GM18907 (cell line): ENCODE results near the gene EIF2S2.

Experiments
- ATAC-seq: cut with Tn5 transposase; IDR thresholded peaks from one replicate; pipeline ENCODE4 v1.9.1; 2021; ENCODE audit warnings: mild to moderate bottlenecking, moderate library complexity; ENCODE audit not compliant: unreplicated experiment

Gene EIF2S2

GRCh38 chr20:34122274-34122980, 10.4 kb upstream of the EIF2S2 start:
- no peak for ATAC-seq

- no peak for ATAC-seq
Observed at GRCh38 chr20:34120213-34120612, 8.2 kb upstream of the EIF2S2 start.

GRCh38 chr20:34115232-34115631, 3.2 kb upstream of the EIF2S2 start:
- ATAC-seq: no peak

GRCh38 chr20:34114809-34115208, 2.8 kb upstream of the EIF2S2 start:
- ATAC-seq: no peak

- peak; percentile 4 for ATAC-seq
Observed at GRCh38 chr20:34112600-34113101, 608 bp upstream of the EIF2S2 start.

- no peak for ATAC-seq
Observed at GRCh38 chr20:34110745-34111641, 1.1 kb downstream of the EIF2S2 start.

GRCh38 chr20:34110025-34110744, 1.9 kb downstream of the EIF2S2 start:
- no peak for ATAC-seq

GRCh38 chr20:34109442-34109841, 2.6 kb downstream of the EIF2S2 start:
- no peak for ATAC-seq

- no peak for ATAC-seq
Observed at GRCh38 chr20:34108616-34109174, 3.3 kb downstream of the EIF2S2 start.

GRCh38 chr20:34105978-34106675, 5.9 kb downstream of the EIF2S2 start:
- ATAC-seq: no peak

- ATAC-seq: no peak
Observed at GRCh38 chr20:34104059-34104458, 8.0 kb downstream of the EIF2S2 start.

- no peak for ATAC-seq
Observed at GRCh38 chr20:34102342-34102741, 9.7 kb downstream of the EIF2S2 start.

GRCh38 chr20:34100576-34100975, 11.5 kb downstream of the EIF2S2 start:
- no peak for ATAC-seq

- ATAC-seq: no peak
Observed at GRCh38 chr20:34099675-34100074, 12.4 kb downstream of the EIF2S2 start.

GRCh38 chr20:34098570-34098969, 13.5 kb downstream of the EIF2S2 start:
- ATAC-seq: no peak

GRCh38 chr20:34096699-34097444, 15.2 kb downstream of the EIF2S2 start:
- no peak for ATAC-seq

- ATAC-seq: no peak
Observed at GRCh38 chr20:34095825-34096224, 16.2 kb downstream of the EIF2S2 start.

- ATAC-seq: no peak
Observed at GRCh38 chr20:34093895-34094294, 18.1 kb downstream of the EIF2S2 start.

- no peak for ATAC-seq
Observed at GRCh38 chr20:34091637-34092200, 20.3 kb downstream of the EIF2S2 start.
